HEK293T (cell line): ENCODE data around the gene COQ8B.
A peak's percentile ranks its signal among the peaks of the same experiment; 100 is the strongest.

Source experiments
- CTCF ChIA-PET: fragments of 350-600 bp; formaldehyde crosslinking; extraction: SDS; loops from one replicate; lab custom pipeline; 2021; ENCODE audit warnings: antibody characterized with exemption, inconsistent platforms; lab: Yijun Ruan, JAX
- POLR2A ChIA-PET: fragments of 350-600 bp; formaldehyde crosslinking; extraction: SDS; loops from one replicate; lab custom pipeline; 2020; ENCODE audit warnings: antibody characterized with exemption, inconsistent platforms; lab: Yijun Ruan, JAX
- DNase-seq: peaks from one replicate; pipeline ENCODE4 v3.0.0; 2012; ENCODE audit warnings: mixed read lengths; ENCODE audit errors: extremely low spot score
- ARNT ChIP-seq: fragments of 450-650 bp; IDR thresholded peaks from 2 replicates; pipeline ENCODE4 v1.6.1; 2017; ENCODE audit warnings: mild to moderate bottlenecking
- BHLHE40 ChIP-seq: fragments of 450-650 bp; IDR thresholded peaks from 2 replicates; pipeline ENCODE4 v1.6.1; 2016; ENCODE audit warnings: mild to moderate bottlenecking, moderate library complexity, borderline replicate concordance
- CTBP1 ChIP-seq: fragments of 450-650 bp; IDR thresholded peaks from 2 replicates; pipeline ENCODE4 v1.6.1; 2016; ENCODE audit warnings: borderline replicate concordance
- ELF4 ChIP-seq: fragments of 450-650 bp; IDR thresholded peaks from 2 replicates; pipeline ENCODE4 v1.6.1; 2017; ENCODE audit warnings: antibody characterized with exemption
- FOXA1 ChIP-seq: fragments of 450-650 bp; IDR thresholded peaks from 2 replicates; pipeline ENCODE4 v1.6.1; 2016; ENCODE audit warnings: mild to moderate bottlenecking
- FOXK2 ChIP-seq: fragments of 450-650 bp; IDR thresholded peaks from 2 replicates; pipeline ENCODE4 v1.6.1; 2016; ENCODE audit warnings: mild to moderate bottlenecking
- FOXM1 ChIP-seq: fragments of 450-650 bp; IDR thresholded peaks from 2 replicates; pipeline ENCODE4 v1.6.1; 2017; ENCODE audit warnings: mild to moderate bottlenecking, borderline replicate concordance
- HDGF ChIP-seq: fragments of 450-650 bp; IDR thresholded peaks from 2 replicates; pipeline ENCODE4 v1.6.1; 2017; ENCODE audit warnings: antibody characterized with exemption, borderline replicate concordance
- L3MBTL2 ChIP-seq: fragments of 450-650 bp; conservative IDR thresholded peaks from 2 replicates; pipeline ENCODE4 v1.6.1; 2016; ENCODE audit warnings: mild to moderate bottlenecking
- LEF1 ChIP-seq: fragments of 450-650 bp; IDR thresholded peaks from 2 replicates; pipeline ENCODE4 v1.6.1; 2017; ENCODE audit warnings: mild to moderate bottlenecking, borderline replicate concordance
- NFRKB ChIP-seq: fragments of 450-650 bp; IDR thresholded peaks from 2 replicates; pipeline ENCODE4 v1.6.1; 2016; ENCODE audit warnings: mild to moderate bottlenecking, moderate library complexity
- SP1 ChIP-seq: fragments of 450-650 bp; IDR thresholded peaks from 2 replicates; pipeline ENCODE4 v1.6.1; 2017
- SUZ12 ChIP-seq: fragments of 450-650 bp; IDR thresholded peaks from 2 replicates; pipeline ENCODE4 v1.6.1; 2016; ENCODE audit warnings: mild to moderate bottlenecking
- TARDBP ChIP-seq: fragments of 450-650 bp; IDR thresholded peaks from 2 replicates; pipeline ENCODE4 v1.6.1; 2016
- ZNF384 ChIP-seq: fragments of 450-650 bp; IDR thresholded peaks from 2 replicates; pipeline ENCODE4 v1.6.1; 2016
- TF ChIP-seq, protein P1 (sequence below): fragments of 450-650 bp; IDR thresholded peaks from 2 replicates; pipeline ENCODE4 v1.6.1; 2016

Gene COQ8B

DNA sequence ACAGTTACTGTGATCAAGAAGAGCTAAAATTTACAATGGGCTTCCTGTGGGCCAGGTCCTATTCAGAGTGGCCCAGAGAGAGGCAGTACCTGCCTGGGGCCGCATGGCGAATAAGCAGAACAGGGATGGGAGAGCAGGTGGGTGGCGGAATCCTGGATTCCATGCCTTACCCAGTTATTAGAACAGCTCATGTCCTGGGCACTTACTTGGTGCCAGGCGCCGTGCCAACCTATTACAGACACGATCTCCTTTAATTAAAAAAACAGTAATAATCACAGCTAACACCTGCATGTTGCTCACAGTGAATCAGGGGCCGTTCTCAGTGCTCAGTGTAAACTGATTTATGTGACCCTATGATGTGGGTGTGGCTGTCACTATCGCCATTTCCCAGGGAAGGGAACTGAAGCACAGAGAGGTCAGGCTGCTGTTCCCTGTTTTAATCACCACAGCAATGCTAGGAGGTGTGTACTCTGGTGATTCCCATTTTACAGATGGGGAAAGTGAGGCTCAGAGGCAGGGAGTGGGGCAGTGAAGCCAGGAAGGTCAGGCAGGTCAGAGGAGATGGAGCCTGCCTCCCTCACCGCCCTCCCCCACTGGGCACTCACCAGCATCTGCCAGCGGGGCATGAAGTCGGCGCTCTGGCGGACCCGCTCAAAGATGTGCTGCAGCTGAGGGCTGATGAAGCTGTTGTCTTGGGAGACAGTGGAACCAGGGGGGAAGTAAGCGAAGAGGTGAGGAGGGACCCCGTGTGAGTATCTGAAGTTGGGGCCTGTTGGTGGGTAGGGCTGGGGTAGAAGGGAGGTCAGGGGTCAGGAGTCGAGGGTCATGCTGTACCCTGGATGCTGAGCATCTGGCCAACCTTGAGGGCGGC is 12.0 kb downstream of the COQ8B start:
- CTCF ChIA-PET, result interaction anchor here (0.8 kb wide), 1 partner anchor 41 kb away, joined by 3 read pairs; no protein-coding TSS in a partner anchor

DNA sequence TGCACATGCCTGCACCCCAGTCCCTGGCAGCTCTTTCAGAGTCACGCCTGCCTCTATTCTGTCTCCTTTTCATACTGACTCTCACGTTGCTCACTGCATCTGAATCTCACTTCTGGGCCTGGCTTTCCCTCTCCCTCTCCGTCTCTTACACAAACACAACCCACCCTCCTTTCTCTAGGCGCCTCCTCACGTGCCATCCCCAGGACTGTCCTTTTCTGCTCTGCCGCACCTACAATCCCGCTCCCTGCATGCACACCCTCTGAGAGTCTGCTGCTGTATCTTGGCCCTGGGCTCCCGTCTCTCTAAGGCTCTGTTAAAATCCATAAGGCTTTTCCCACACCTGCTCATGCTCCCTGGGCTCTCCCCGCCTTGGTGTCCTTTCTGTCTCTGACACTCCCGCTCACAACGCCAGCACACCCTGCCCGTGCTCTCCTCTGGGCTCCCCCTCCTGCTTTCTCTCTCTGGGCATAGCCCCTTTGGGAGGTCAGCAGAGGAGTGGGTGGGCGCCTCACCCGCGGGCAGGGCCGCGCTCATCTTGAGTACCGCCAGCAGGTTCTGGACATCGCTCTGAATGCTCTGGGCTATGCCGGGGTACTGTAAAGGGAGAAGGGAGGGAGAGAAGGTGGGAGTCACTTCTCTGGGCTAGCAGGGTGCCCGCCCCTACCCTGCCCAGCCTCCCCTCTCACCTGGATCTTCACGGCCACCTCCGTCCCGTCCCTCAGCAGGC is 13.5 kb downstream of the COQ8B start:
- no peak for DNase-seq
- TF ChIP-seq ZNF384, result no peak
- ChIA-PET CTCF (interaction anchor here (0.8 to 1.1 kb wide), 2 partner anchors 40 to 41 kb away, joined by 3 read pairs; no protein-coding TSS in a partner anchor), POLR2A (no interaction called here)

More for the DNA sequence above, 12.0 kb downstream of the COQ8B start:
- DNase-seq, result no peak
- TF ChIP-seq, protein P1, sequence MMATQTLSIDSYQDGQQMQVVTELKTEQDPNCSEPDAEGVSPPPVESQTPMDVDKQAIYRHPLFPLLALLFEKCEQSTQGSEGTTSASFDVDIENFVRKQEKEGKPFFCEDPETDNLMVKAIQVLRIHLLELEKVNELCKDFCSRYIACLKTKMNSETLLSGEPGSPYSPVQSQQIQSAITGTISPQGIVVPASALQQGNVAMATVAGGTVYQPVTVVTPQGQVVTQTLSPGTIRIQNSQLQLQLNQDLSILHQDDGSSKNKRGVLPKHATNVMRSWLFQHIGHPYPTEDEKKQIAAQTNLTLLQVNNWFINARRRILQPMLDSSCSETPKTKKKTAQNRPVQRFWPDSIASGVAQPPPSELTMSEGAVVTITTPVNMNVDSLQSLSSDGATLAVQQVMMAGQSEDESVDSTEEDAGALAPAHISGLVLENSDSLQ, result no peak
- TF ChIP-seq FOXA1 (no peak), BHLHE40 (no peak)
- POLR2A ChIA-PET, result interaction anchor here (0.8 kb wide), 1 partner anchor 44 kb away, joined by 3 read pairs; no protein-coding TSS in a partner anchor

DNA sequence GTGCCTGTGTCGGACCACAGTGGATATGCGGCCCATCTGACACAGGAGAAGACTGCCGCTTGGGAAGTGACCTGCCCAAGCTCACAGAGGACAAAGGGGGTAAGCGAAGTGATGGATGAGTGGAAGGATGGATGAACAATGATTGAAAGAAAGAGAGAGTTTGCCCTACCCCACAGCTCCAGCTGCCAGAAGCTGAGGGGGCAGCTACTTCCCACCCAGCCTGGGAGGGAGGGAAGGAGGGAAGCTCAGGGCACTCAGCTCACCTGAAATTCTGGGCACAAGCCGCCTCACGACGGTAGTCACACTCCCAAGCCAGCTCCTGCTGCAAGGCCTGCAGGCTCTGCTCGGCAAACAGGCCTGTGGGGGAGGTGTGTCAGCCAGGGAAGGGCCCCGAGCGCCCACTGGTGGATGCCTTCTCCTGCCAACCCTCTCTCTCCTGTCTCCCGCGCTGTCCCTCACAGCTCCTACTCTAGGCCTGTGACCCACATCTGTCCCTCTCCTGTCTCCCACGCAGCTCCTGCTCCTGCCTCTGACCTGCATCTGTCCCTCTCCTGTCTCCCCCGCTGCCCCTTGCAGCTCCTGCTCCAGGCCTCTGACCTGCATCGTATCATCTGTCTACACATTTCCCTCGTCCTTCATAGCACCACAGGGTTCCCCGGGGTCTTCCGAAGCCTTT is 14.2 kb downstream of the COQ8B start:
- CTCF ChIA-PET, result interaction anchor here (0.8 to 1.1 kb wide), 3 partner anchors 19 to 41 kb away, joined by 3 read pairs; no protein-coding TSS in a partner anchor
- POLR2A ChIA-PET, result interaction anchor here (0.9 kb wide), 1 partner anchor 12 kb away, joined by 6 read pairs; the partner anchor contains the start of gene NUMBL
- DNase-seq, result peak; percentile 63
- no peak for TF ChIP-seq FOXK2
- no peak for TF ChIP-seq SP1
- TF ChIP-seq FOXA1, result no peak
- no peak for TF ChIP-seq ELF4
- no peak for TF ChIP-seq CTBP1
- TF ChIP-seq ARNT, result no peak
- TF ChIP-seq HDGF, result no peak
- TF ChIP-seq FOXM1, result no peak
- TF ChIP-seq BHLHE40, result no peak
- no peak for TF ChIP-seq LEF1
- no peak for TF ChIP-seq ZNF384
- no peak for TF ChIP-seq L3MBTL2
- TF ChIP-seq, protein P1, result no peak
- no peak for TF ChIP-seq SUZ12
- TF ChIP-seq TARDBP, result no peak
- no peak for TF ChIP-seq NFRKB

DNA sequence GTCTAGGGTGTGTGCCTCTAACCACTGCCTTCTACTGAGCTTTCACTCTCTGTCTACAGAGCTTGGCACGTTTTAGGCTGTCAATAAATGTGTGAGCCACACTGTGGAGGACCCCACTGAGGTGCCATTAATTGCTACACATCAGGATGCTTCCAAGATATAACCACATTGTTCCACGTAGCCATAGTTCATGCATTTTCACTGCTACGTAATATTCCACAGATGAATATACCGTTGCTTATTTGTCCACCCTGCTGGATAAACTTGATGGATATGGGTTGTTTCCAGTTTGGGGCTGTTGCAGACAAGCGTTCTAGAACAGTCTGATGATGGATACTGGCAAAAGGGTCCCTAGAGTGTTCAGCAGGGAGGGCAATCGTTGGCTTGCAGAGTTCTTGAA is 14.9 kb downstream of the COQ8B start:
- TF ChIP-seq ARNT, result no peak
- TF ChIP-seq BHLHE40, result no peak
- TF ChIP-seq FOXK2, result no peak
- TF ChIP-seq FOXM1, result no peak
- TF ChIP-seq SUZ12, result no peak
- TF ChIP-seq, protein P1, result no peak
- no peak for TF ChIP-seq NFRKB
- no peak for TF ChIP-seq HDGF
- TF ChIP-seq CTBP1, result no peak
- no peak for TF ChIP-seq LEF1
- ChIA-PET POLR2A (interaction anchor here (0.9 kb wide), 1 partner anchor 11 kb away, joined by 6 read pairs; the partner anchor contains the start of gene NUMBL), CTCF (interaction anchor here (0.8 to 1.1 kb wide), 3 partner anchors 18 to 40 kb away, joined by 3 read pairs; no protein-coding TSS in a partner anchor)
- no peak for DNase-seq

DNA sequence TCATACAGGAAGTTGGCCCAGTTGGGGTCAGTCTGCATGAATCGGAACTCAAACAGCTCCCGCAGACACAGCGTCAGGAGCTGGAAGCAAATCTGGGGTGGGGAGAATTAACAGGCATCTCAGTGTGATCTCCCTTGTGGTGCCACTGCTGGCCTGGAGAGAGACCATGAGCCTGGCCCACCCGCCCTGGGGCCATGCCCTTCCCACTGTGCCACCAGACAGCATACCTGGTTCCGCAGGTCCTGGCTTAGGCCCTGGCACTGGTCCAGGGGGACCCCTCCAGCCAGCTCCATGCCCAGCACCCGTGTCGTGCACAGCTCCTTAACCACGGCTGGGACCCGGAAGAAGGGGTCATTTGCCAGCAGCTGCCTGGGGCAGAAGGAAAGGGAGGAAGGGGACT is 16.6 kb downstream of the COQ8B start:
- ChIA-PET CTCF (no interaction called here), POLR2A (no interaction called here)
- no peak for DNase-seq
- TF ChIP-seq TARDBP, result no peak
- no peak for TF ChIP-seq FOXA1

DNA sequence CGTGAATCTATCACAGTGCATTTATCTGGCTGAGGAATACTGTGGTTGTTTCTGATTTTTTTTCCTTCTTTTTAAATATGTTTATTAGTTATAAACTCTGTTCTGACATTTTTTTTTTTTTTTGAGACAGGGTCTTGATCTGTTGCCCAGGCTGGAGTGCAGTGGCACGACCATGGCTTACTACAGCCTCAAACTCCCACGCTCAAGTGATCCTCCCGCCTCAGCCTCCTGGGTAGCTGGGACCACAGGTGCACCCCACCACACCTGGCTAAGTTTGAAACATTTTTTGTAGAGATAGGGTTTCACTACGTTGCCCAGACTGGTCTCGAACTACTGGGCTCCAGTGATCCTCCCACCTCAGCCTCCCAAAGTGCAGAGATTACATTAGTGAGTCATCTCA is 19.7 kb downstream of the COQ8B start:
- ChIA-PET CTCF (interaction anchor here (0.7 kb wide), 1 partner anchor 102 kb away, joined by 4 read pairs; the partner anchor contains the start of gene EGLN2), POLR2A (no interaction called here)
- no peak for DNase-seq
- no peak for TF ChIP-seq FOXK2
- no peak for TF ChIP-seq SP1
- no peak for TF ChIP-seq FOXM1
- TF ChIP-seq L3MBTL2, result no peak
- TF ChIP-seq BHLHE40, result no peak
- no peak for TF ChIP-seq LEF1
- TF ChIP-seq TARDBP, result no peak
- no peak for TF ChIP-seq ARNT
- TF ChIP-seq SUZ12, result no peak
- no peak for TF ChIP-seq NFRKB
- no peak for TF ChIP-seq CTBP1
- no peak for TF ChIP-seq ZNF384
- TF ChIP-seq ELF4, result no peak
- TF ChIP-seq HDGF, result no peak
- TF ChIP-seq, protein P1, result no peak
